KMS-11 (cell line): Measurements from ENCODE around the gene MT2A.
A peak's percentile ranks its signal among the peaks of the same experiment; 100 is the strongest.

Source experiments
- H2AFZ ChIP-seq: fragments of 200-600 bp; sonication (generic); 2 replicates; pipeline ENCODE4 v1.6.1; 2016; ENCODE audit warnings: antibody characterized with exemption, mixed run types, low read depth
- H3K27ac ChIP-seq: fragments of 200-600 bp; sonication (generic); 2 replicates; pipeline ENCODE4 v1.6.1; 2016; ENCODE audit warnings: mild to moderate bottlenecking, mixed run types
- H3K27me3 ChIP-seq: fragments of 200-600 bp; sonication (generic); 2 replicates; pipeline ENCODE4 v1.6.1; 2017; ENCODE audit warnings: mild to moderate bottlenecking, low read depth, mixed run types, moderate library complexity; ENCODE audit not compliant: insufficient read depth
- H3K36me3 ChIP-seq: fragments of 200-600 bp; sonication (generic); 2 replicates; pipeline ENCODE4 v1.6.1; 2017; ENCODE audit warnings: mild to moderate bottlenecking, mixed run types; ENCODE audit not compliant: insufficient read depth
- H3K4me1 ChIP-seq: fragments of 200-600 bp; sonication (generic); 2 replicates; pipeline ENCODE4 v1.6.1; 2016; ENCODE audit warnings: mild to moderate bottlenecking, low read depth, mixed run types; ENCODE audit not compliant: poor library complexity, severe bottlenecking
- H3K4me2 ChIP-seq: fragments of 200-600 bp; sonication (generic); 2 replicates; pipeline ENCODE4 v1.7.0; 2016; ENCODE audit warnings: mild to moderate bottlenecking, mixed run types
- H3K4me3 ChIP-seq: fragments of 200-600 bp; sonication (generic); IDR thresholded peaks from 2 replicates; pipeline ENCODE4 v1.6.1; 2017; ENCODE audit warnings: low read depth, low read length, mixed read lengths; ENCODE audit not compliant: insufficient read depth
- H3K79me2 ChIP-seq: fragments of 200-600 bp; sonication (generic); 2 replicates; pipeline ENCODE4 v1.6.1; 2016; ENCODE audit warnings: low read depth, mixed run types; ENCODE audit not compliant: insufficient read depth
- H3K9ac ChIP-seq: fragments of 200-600 bp; sonication (generic); 2 replicates; pipeline ENCODE4 v1.6.1; 2016; ENCODE audit warnings: mild to moderate bottlenecking, mixed run types
- H4K20me1 ChIP-seq: fragments of 200-600 bp; sonication (generic); 2 replicates; pipeline ENCODE4 v1.6.1; 2016; ENCODE audit warnings: mild to moderate bottlenecking, mixed run types; ENCODE audit not compliant: insufficient read depth
- CTCF ChIP-seq: fragments of 200-600 bp; sonication (generic); conservative IDR thresholded peaks from 2 replicates; pipeline ENCODE4 v1.6.1; 2017; ENCODE audit warnings: low read depth, mild to moderate bottlenecking, antibody characterized with exemption, low read length, moderate library complexity, mixed read lengths

MT2A gene

GRCh38 chr16:56608043-56608875 lies at the start of gene MT2A:
Gene MT2A (plus strand): TSS chr16:56608584. CDS start chr16:56608656, 72 bp downstream.
- TF ChIP-seq CTCF: no peak
- Histone ChIP-seq H2AFZ (peak within 1 kb of the TSS; percentile 79), H4K20me1 (no peaks in the 10 kb centered on the region), H3K27me3 (peaks cover 10% of the 10 kb centered on the region; the same call in 1 of the 2 replicates), H3K4me2 (peak within 1 kb of the TSS; percentile 93), H3K4me1 (peaks cover 16% of the 10 kb centered on the region), H3K79me2 (no peaks in the 10 kb centered on the region), H3K36me3 (no peaks in the 10 kb centered on the region), H3K4me3 (no peak within 1 kb of the TSS), H3K9ac (peak within 1 kb of the TSS; percentile 6; the same call in 1 of the 2 replicates), H3K27ac (no peak within 1 kb of the TSS)

- Histone ChIP-seq H3K36me3 (no peaks in the 10 kb centered on the region), H3K4me2 (no peak overlapping the region), H3K79me2 (no peaks in the 10 kb centered on the region), H3K4me3 (no peak overlapping the region), H3K4me1 (no peaks in the 10 kb centered on the region), H3K9ac (no peak overlapping the region), H4K20me1 (no peaks in the 10 kb centered on the region), H3K27ac (no peak overlapping the region), H2AFZ (no peak overlapping the region), H3K27me3 (no peaks in the 10 kb centered on the region)
- no peak for TF ChIP-seq CTCF
Measured at GRCh38 chr16:56559109-56559508, 49.3 kb upstream of the MT2A start.

GRCh38 chr16:56560447-56560846 lies 47.9 kb upstream of the MT2A start:
- Histone ChIP-seq H3K27ac (no peak overlapping the region), H3K9ac (no peak overlapping the region), H2AFZ (no peak overlapping the region), H3K4me2 (no peak overlapping the region), H3K79me2 (no peaks in the 10 kb centered on the region), H3K27me3 (no peaks in the 10 kb centered on the region), H4K20me1 (no peaks in the 10 kb centered on the region), H3K4me1 (no peaks in the 10 kb centered on the region), H3K36me3 (no peaks in the 10 kb centered on the region), H3K4me3 (no peak overlapping the region)
- TF ChIP-seq CTCF: no peak

GRCh38 chr16:56561126-56561525 lies 47.3 kb upstream of the MT2A start:
- Histone ChIP-seq H3K79me2 (no peaks in the 10 kb centered on the region), H3K27me3 (no peaks in the 10 kb centered on the region), H3K9ac (no peak overlapping the region), H3K4me1 (no peaks in the 10 kb centered on the region), H3K4me3 (no peak overlapping the region), H3K27ac (no peak overlapping the region), H3K36me3 (no peaks in the 10 kb centered on the region), H2AFZ (no peak overlapping the region), H3K4me2 (no peak overlapping the region), H4K20me1 (no peaks in the 10 kb centered on the region)
- no peak for TF ChIP-seq CTCF
